Liver (tissue), 9 donors: ENCODE results near the gene NTHL1. TPM values are rescaled to one million over a fixed set of nuclear protein-coding genes. Genes with fewer than 3 reads are reported as not detected.

Experiments
- DNase-seq: peaks from one replicate; pipeline ENCODE4 v3.0.0-alpha.2; 2017; ENCODE audit warnings: low spot score
- H3K27ac ChIP-seq, 2 donors: one replicate each; pipeline ENCODE4 v1.7.0; 2013; ENCODE audit warnings: inconsistent platforms in 2 of 2, low read length in 2 of 2, control low read depth in 1 of 2, low read depth in 1 of 2, mild to moderate bottlenecking in 1 of 2
- H3K27me3 ChIP-seq, 4 donors: one replicate each; pipeline versions ENCODE4 v1.6.1 to v1.7.0; 2013; ENCODE audit warnings: low read length in 3 of 4, inconsistent platforms in 1 of 4, mild to moderate bottlenecking in 1 of 4, moderate library complexity in 1 of 4; ENCODE audit not compliant: control insufficient read depth in 4 of 4, insufficient read depth in 4 of 4
- H3K36me3 ChIP-seq, 4 donors: one replicate each; pipeline versions ENCODE4 v1.6.1 to v1.7.0; 2013; ENCODE audit warnings: low read length in 3 of 4, mild to moderate bottlenecking in 3 of 4, low read depth in 1 of 4, moderate library complexity in 1 of 4; ENCODE audit not compliant: control insufficient read depth in 4 of 4, insufficient read depth in 3 of 4
- H3K4me1 ChIP-seq, 4 donors: one replicate each; pipeline versions ENCODE4 v1.6.1 to v1.7.0; 2013; ENCODE audit warnings: low read length in 3 of 4, mild to moderate bottlenecking in 3 of 4, moderate library complexity in 1 of 4; ENCODE audit not compliant: control insufficient read depth in 4 of 4, insufficient read depth in 4 of 4
- H3K4me3 ChIP-seq, 3 donors: one replicate each; pipeline versions ENCODE4 v1.6.1 to v1.7.0; 2013; ENCODE audit warnings: low read length in 3 of 3, control low read depth in 1 of 3, low read depth in 1 of 3, mild to moderate bottlenecking in 1 of 3
- H3K9ac ChIP-seq, 2 donors: one replicate each; pipeline ENCODE4 v1.7.0; 2013; ENCODE audit warnings: low read length in 2 of 2, mild to moderate bottlenecking in 2 of 2, moderate library complexity in 2 of 2, control low read depth in 1 of 2, low read depth in 1 of 2
- H3K9me3 ChIP-seq, 4 donors: one replicate each; pipeline versions ENCODE4 v1.6.1 to v1.7.0; 2013; ENCODE audit warnings: low read length in 3 of 4; ENCODE audit not compliant: control insufficient read depth in 4 of 4
- EGR1 ChIP-seq, 2 donors: IDR thresholded peaks; 2 replicates each; pipeline ENCODE4 v1.6.1; 2016 to 2018; ENCODE audit warnings: antibody characterized with exemption in 2 of 2, low read depth in 2 of 2
- FOXA2 ChIP-seq: IDR thresholded peaks from 2 replicates; pipeline ENCODE4 v1.6.1; 2016; ENCODE audit warnings: antibody characterized with exemption
- GABPA ChIP-seq, 2 donors: IDR thresholded peaks in 1 of 2; conservative IDR thresholded peaks in 1 of 2; 2 replicates each; pipeline ENCODE4 v1.6.1; 2016; ENCODE audit warnings: antibody characterized with exemption in 2 of 2, mild to moderate bottlenecking in 1 of 2, moderate library complexity in 1 of 2
- HNF4A ChIP-seq, 2 donors: conservative IDR thresholded peaks; 2 replicates each; pipeline ENCODE4 v1.6.1; 2016; ENCODE audit warnings: antibody characterized with exemption in 2 of 2, mild to moderate bottlenecking in 2 of 2
- HNF4G ChIP-seq: IDR thresholded peaks from 2 replicates; pipeline ENCODE4 v1.6.1; 2016; ENCODE audit warnings: antibody characterized with exemption
- JUND ChIP-seq, 2 donors: IDR thresholded peaks; 2 replicates each; pipeline ENCODE4 v1.6.1; 2016; ENCODE audit warnings: antibody characterized with exemption in 2 of 2
- MAX ChIP-seq: IDR thresholded peaks from 2 replicates; pipeline ENCODE4 v1.6.1; 2016; ENCODE audit warnings: antibody characterized with exemption
- NR2F2 ChIP-seq: IDR thresholded peaks from 2 replicates; pipeline ENCODE4 v1.6.1; 2016; ENCODE audit warnings: antibody characterized with exemption
- RAD21 ChIP-seq, 2 donors: IDR thresholded peaks; 2 replicates each; pipeline ENCODE4 v1.6.1; 2016; ENCODE audit warnings: antibody characterized with exemption in 2 of 2, mild to moderate bottlenecking in 2 of 2
- REST ChIP-seq: IDR thresholded peaks from 2 replicates; pipeline ENCODE4 v1.6.1; 2016; ENCODE audit warnings: antibody characterized with exemption, mild to moderate bottlenecking
- SP1 ChIP-seq: IDR thresholded peaks from 2 replicates; pipeline ENCODE4 v1.6.1; 2018; ENCODE audit warnings: antibody characterized with exemption, mild to moderate bottlenecking
- TAF1 ChIP-seq: conservative IDR thresholded peaks from 2 replicates; pipeline ENCODE4 v1.6.1; 2016; ENCODE audit warnings: antibody characterized with exemption, mild to moderate bottlenecking
- YY1 ChIP-seq: IDR thresholded peaks from 2 replicates; pipeline ENCODE4 v1.6.1; 2016; ENCODE audit warnings: antibody characterized with exemption, mild to moderate bottlenecking
- WGBS: extraction: QIAGEN DNeasy Blood & Tissue Kit; methylation state at CpG from one replicate; pipeline ENCODE4 v1.1.7; 2013; 5-methylcytosine and 5-hydroxymethylcytosine counted together
- polyA plus RNA-seq, 2 donors: library from polyadenylated mRNA; stranded (reverse) in 1 of 2; unstranded in 1 of 2; fragments of 200-250 nt in 1 of 2; fragments of >200 nt in 1 of 2; fragmentation: Nextera tagmentation in 1 of 2; extraction: Ambion mirVana in 1 of 2; gene quantifications; one replicate each; pipeline versions ENCODE4 v1.2.1 to v1.2.3, GENCODE V29; 2013 to 2015
- total RNA-seq, 2 donors: library from RNA; depleted of rRNA; stranded (reverse); fragments of >200 nt; gene quantifications; one replicate each; pipeline ENCODE4 v1.2.3, GENCODE V29; 2014
- TF ChIP-seq, protein P1 (sequence below): fragments of 150-350 bp; IDR thresholded peaks from 2 replicates; pipeline ENCODE4 v1.5.1; 2017; ENCODE audit warnings: improper control_type of control experiment, low read depth, low read length; ENCODE audit not compliant: missing input control
- TF ChIP-seq, protein P2 (sequence below): IDR thresholded peaks from 2 replicates; pipeline ENCODE4 v1.6.1; 2016; ENCODE audit warnings: antibody characterized with exemption
- TF ChIP-seq, protein P3 (sequence below): IDR thresholded peaks from 2 replicates; pipeline ENCODE4 v1.6.1; 2016; ENCODE audit warnings: antibody characterized with exemption
- donor health status: healthy.
- donor health status: healthy.
- donor health status: healthy.
- donor health status: healthy.
- donor health status: healthy.

The NTHL1 gene
- total and polyA plus RNA-seq, 4 donors, result 10.4 to 166 (median 19.1) TPM

- peaks cover 2 to 44% (median 10%) of the 10 kb centered on the region in 4 donors for H3K36me3 ChIP-seq
- 96% methylated on average over 30 of the region's 30 CpGs for WGBS
These were observed 31.7 kb upstream of the NTHL1 start for GRCh38 chr16:2079311-2079800.

GRCh38 chr16:2078691-2079090 lies 31.1 kb upstream of the NTHL1 start:
- Histone ChIP-seq H3K27ac (no peak overlapping the region), H3K4me3 (no peak overlapping the region), H3K9ac (no peak overlapping the region), H3K9me3 (no peaks in the 10 kb centered on the region), H3K27me3 (no peaks in the 10 kb centered on the region), H3K36me3 (peaks cover 0 to 44% (median 10%) of the 10 kb centered on the region in 4 donors), H3K4me1 (peaks cover 2 to 21% (median 7%) of the 10 kb centered on the region in 4 donors)
- 96% methylated on average over 23 of the region's 23 CpGs for WGBS
- TF ChIP-seq, protein P1, sequence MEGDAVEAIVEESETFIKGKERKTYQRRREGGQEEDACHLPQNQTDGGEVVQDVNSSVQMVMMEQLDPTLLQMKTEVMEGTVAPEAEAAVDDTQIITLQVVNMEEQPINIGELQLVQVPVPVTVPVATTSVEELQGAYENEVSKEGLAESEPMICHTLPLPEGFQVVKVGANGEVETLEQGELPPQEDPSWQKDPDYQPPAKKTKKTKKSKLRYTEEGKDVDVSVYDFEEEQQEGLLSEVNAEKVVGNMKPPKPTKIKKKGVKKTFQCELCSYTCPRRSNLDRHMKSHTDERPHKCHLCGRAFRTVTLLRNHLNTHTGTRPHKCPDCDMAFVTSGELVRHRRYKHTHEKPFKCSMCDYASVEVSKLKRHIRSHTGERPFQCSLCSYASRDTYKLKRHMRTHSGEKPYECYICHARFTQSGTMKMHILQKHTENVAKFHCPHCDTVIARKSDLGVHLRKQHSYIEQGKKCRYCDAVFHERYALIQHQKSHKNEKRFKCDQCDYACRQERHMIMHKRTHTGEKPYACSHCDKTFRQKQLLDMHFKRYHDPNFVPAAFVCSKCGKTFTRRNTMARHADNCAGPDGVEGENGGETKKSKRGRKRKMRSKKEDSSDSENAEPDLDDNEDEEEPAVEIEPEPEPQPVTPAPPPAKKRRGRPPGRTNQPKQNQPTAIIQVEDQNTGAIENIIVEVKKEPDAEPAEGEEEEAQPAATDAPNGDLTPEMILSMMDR, result no peak
- TF ChIP-seq TAF1 (no peak), RAD21 (IDR thresholded peaks at IDR 0.05) (no peak), NR2F2 (no peak), EGR1 (IDR thresholded peaks at IDR 0.05; ENCODE audit: low read depth in 2 of 2) (no peak), SP1 (no peak), HNF4A (conservative IDR thresholded peaks at IDR 0.05) (no peak), REST (no peak), JUND (IDR thresholded peaks at IDR 0.05) (no peak), FOXA2 (no peak), HNF4G (no peak), MAX (no peak), GABPA (IDR thresholded peaks at IDR 0.05 in 1 of 2, conservative IDR thresholded peaks at IDR 0.05 in 1 of 2) (no peak), YY1 (no peak)
- TF ChIP-seq, protein P2, sequence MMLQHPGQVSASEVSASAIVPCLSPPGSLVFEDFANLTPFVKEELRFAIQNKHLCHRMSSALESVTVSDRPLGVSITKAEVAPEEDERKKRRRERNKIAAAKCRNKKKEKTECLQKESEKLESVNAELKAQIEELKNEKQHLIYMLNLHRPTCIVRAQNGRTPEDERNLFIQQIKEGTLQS, result no peak
- TF ChIP-seq, protein P3, sequence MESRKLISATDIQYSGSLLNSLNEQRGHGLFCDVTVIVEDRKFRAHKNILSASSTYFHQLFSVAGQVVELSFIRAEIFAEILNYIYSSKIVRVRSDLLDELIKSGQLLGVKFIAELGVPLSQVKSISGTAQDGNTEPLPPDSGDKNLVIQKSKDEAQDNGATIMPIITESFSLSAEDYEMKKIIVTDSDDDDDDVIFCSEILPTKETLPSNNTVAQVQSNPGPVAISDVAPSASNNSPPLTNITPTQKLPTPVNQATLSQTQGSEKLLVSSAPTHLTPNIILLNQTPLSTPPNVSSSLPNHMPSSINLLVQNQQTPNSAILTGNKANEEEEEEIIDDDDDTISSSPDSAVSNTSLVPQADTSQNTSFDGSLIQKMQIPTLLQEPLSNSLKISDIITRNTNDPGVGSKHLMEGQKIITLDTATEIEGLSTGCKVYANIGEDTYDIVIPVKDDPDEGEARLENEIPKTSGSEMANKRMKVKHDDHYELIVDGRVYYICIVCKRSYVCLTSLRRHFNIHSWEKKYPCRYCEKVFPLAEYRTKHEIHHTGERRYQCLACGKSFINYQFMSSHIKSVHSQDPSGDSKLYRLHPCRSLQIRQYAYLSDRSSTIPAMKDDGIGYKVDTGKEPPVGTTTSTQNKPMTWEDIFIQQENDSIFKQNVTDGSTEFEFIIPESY, result no peak
- no peak for DNase-seq

More at GRCh38 chr16:2079311-2079800, 31.7 kb upstream of the NTHL1 start:
- Histone ChIP-seq H3K27ac (no peak overlapping the region), H3K9ac (no peak overlapping the region), H3K4me3 (no peak overlapping the region), H3K9me3 (no peaks in the 10 kb centered on the region), H3K27me3 (no peaks in the 10 kb centered on the region), H3K4me1 (peaks cover 2 to 21% (median 7%) of the 10 kb centered on the region in 4 donors)
- TF ChIP-seq RAD21 (IDR thresholded peaks at IDR 0.05), result no peak
- TF ChIP-seq, protein P3, result no peak
- TF ChIP-seq FOXA2, result no peak
- TF ChIP-seq GABPA (IDR thresholded peaks at IDR 0.05 in 1 of 2, conservative IDR thresholded peaks at IDR 0.05 in 1 of 2), result no peak
- TF ChIP-seq NR2F2, result no peak
- no peak for TF ChIP-seq JUND (IDR thresholded peaks at IDR 0.05)
- no peak for TF ChIP-seq YY1
- no peak for TF ChIP-seq MAX
- no peak for DNase-seq
